Mesodermal cell (in vitro differentiated cells): ENCODE results near the gene AIFM2.
"Not testable (repeated sequence)": the region's sequence is repeated elsewhere in the genome, so short reads cannot be mapped to it uniquely, and the experiment has no call there.

ENCODE experiments used
- H3K27ac ChIP-seq: 2 replicates; pipeline ENCODE4 v1.7.0; 2013; ENCODE audit warnings: mild to moderate bottlenecking, low read depth, low read length, moderate library complexity; ENCODE audit not compliant: severe bottlenecking
- H3K36me3 ChIP-seq: 2 replicates; pipeline ENCODE4 v1.7.1; 2013; ENCODE audit warnings: mild to moderate bottlenecking, low read length, moderate library complexity; ENCODE audit not compliant: control insufficient read depth, insufficient read depth
- H3K4me1 ChIP-seq: one replicate; pipeline ENCODE4 v1.7.1; 2013; ENCODE audit warnings: mild to moderate bottlenecking, low read length; ENCODE audit not compliant: insufficient read depth, control insufficient read depth, poor library complexity, severe bottlenecking
- H3K4me3 ChIP-seq: 2 replicates; pipeline ENCODE4 v1.7.0; 2013; ENCODE audit warnings: low read length, control low read depth, mild to moderate bottlenecking; ENCODE audit not compliant: insufficient read depth, poor library complexity, severe bottlenecking; ENCODE audit errors: extremely low read depth
- H3K9me3 ChIP-seq: 2 replicates; pipeline ENCODE4 v1.7.1; 2013; ENCODE audit warnings: mild to moderate bottlenecking, low read length, moderate library complexity; ENCODE audit not compliant: control insufficient read depth
- WGBS, 2 experiments: methylation state at CpG; one replicate each; pipeline ENCODE4 v1.1.5; 2013; ENCODE audit warnings: missing lambda C conversion rate in 2 of 2; ENCODE audit not compliant: insufficient coverage in 2 of 2; 5-methylcytosine and 5-hydroxymethylcytosine counted together

AIFM2 gene

GRCh38 chr10:70109064-70109729, 23.4 kb downstream of the AIFM2 start:
- no peaks in the 10 kb centered on the region for H3K4me1 ChIP-seq
- H3K9me3 ChIP-seq = no peaks in the 10 kb centered on the region
- H3K27ac ChIP-seq = no peak overlapping the region
- peaks cover 66% of the 10 kb centered on the region for H3K36me3 ChIP-seq
- WGBS, 2 experiments = 96 to 97% methylated on average over 17 of the region's 18 CpGs
- no peak overlapping the region for H3K4me3 ChIP-seq

- Histone ChIP-seq H3K4me1 (no peaks in the 10 kb centered on the region), H3K4me3 (no peak overlapping the region), H3K9me3 (no peaks in the 10 kb centered on the region), H3K27ac (no peak overlapping the region), H3K36me3 (peaks cover 67% of the 10 kb centered on the region)
- WGBS, 2 experiments = 70 to 84% methylated on average over 14 to 21 of the region's 22 CpGs
Observed at GRCh38 chr10:70106958-70107791, 25.4 kb downstream of the AIFM2 start.

- 100% methylated on average over 1 to 2 of the region's 3 CpGs for WGBS, 2 experiments
- Histone ChIP-seq H3K9me3 (no peaks in the 10 kb centered on the region), H3K27ac (no peak overlapping the region), H3K36me3 (peaks cover 79% of the 10 kb centered on the region), H3K4me1 (no peaks in the 10 kb centered on the region), H3K4me3 (no peak overlapping the region)
Observed at GRCh38 chr10:70101668-70102067, 31.0 kb downstream of the AIFM2 start.

- not testable (repeated sequence) for H3K9me3 ChIP-seq, H3K27ac ChIP-seq, H3K4me3 ChIP-seq, H3K4me1 ChIP-seq
- 95 to 96% methylated on average over 9 to 11 of the region's 11 CpGs for WGBS, 2 experiments
- peaks cover 82% of the 10 kb centered on the region for H3K36me3 ChIP-seq
Observed at GRCh38 chr10:70101068-70101562, 31.5 kb downstream of the AIFM2 start.

GRCh38 chr10:70098271-70098670, 34.4 kb downstream of the AIFM2 start:
- no peaks in the 10 kb centered on the region for H3K9me3 ChIP-seq
- H3K4me3 ChIP-seq = no peak overlapping the region
- H3K4me1 ChIP-seq = no peaks in the 10 kb centered on the region
- peaks cover 88% of the 10 kb centered on the region for H3K36me3 ChIP-seq
- WGBS, 2 experiments = 76% methylated on average over 2 of the region's 3 CpGs; no CpG with 5 or more reads in 1 of the 2 experiments
- H3K27ac ChIP-seq = no peak overlapping the region

GRCh38 chr10:70097459-70097858, 35.2 kb downstream of the AIFM2 start:
- H3K27ac ChIP-seq = no peak overlapping the region
- no peaks in the 10 kb centered on the region for H3K9me3 ChIP-seq
- H3K4me3 ChIP-seq = no peak overlapping the region
- no peaks in the 10 kb centered on the region for H3K4me1 ChIP-seq
- peaks cover 91% of the 10 kb centered on the region for H3K36me3 ChIP-seq

GRCh38 chr10:70096705-70097420, 35.8 kb downstream of the AIFM2 start:
- H3K27ac ChIP-seq = no peak overlapping the region

GRCh38 chr10:70096016-70096704, 36.5 kb downstream of the AIFM2 start:
- Histone ChIP-seq H3K36me3 (peaks cover 90% of the 10 kb centered on the region), H3K9me3 (no peaks in the 10 kb centered on the region), H3K27ac (no peak overlapping the region), H3K4me3 (no peak overlapping the region), H3K4me1 (no peaks in the 10 kb centered on the region)
- 86% methylated on average over 1 of the region's 6 CpGs; no CpG with 5 or more reads in 1 of the 2 experiments for WGBS, 2 experiments

More at GRCh38 chr10:70096705-70097420, 35.8 kb downstream of the AIFM2 start:
- Histone ChIP-seq H3K4me3 (no peak overlapping the region), H3K36me3 (peaks cover 91% of the 10 kb centered on the region), H3K9me3 (no peaks in the 10 kb centered on the region), H3K4me1 (no peaks in the 10 kb centered on the region)
- 100% methylated on average over 3 to 4 of the region's 5 CpGs for WGBS, 2 experiments

GRCh38 chr10:70094250-70094649, 38.4 kb downstream of the AIFM2 start:
- 88 to 100% methylated on average over 2 of the region's 2 CpGs for WGBS, 2 experiments
- Histone ChIP-seq H3K9me3 (no peaks in the 10 kb centered on the region), H3K4me3 (no peak overlapping the region), H3K27ac (no peak overlapping the region), H3K36me3 (peaks cover 92% of the 10 kb centered on the region), H3K4me1 (no peaks in the 10 kb centered on the region)

- peaks cover 84% of the 10 kb centered on the region for H3K36me3 ChIP-seq
- H3K27ac ChIP-seq = no peak overlapping the region
- no peak overlapping the region for H3K4me3 ChIP-seq
- H3K9me3 ChIP-seq = no peaks in the 10 kb centered on the region
- 96 to 99% methylated on average over 9 of the region's 9 CpGs for WGBS, 2 experiments
- no peaks in the 10 kb centered on the region for H3K4me1 ChIP-seq
Observed at GRCh38 chr10:70093335-70093944, 39.2 kb downstream of the AIFM2 start.
